Sigmoid colon (tissue), 4 donors: ENCODE results near the gene PRICKLE1.

Source experiments
- CTCF ChIP-seq, 4 experiments: fragments of 450-650 bp in 3 of 4; fragments of 200-600 bp in 1 of 4; IDR thresholded peaks; one replicate each; pipeline ENCODE4 v1.5.1; 2016 to 2019; ENCODE audit warnings: antibody characterized with exemption in 4 of 4, mild to moderate bottlenecking in 3 of 4, moderate library complexity in 2 of 4
- POLR2A ChIP-seq, 2 donors: fragments of 450-650 bp; IDR thresholded peaks; one replicate each; pipeline ENCODE4 v1.6.1; 2016; ENCODE audit warnings: antibody characterized with exemption in 2 of 2, mild to moderate bottlenecking in 2 of 2, moderate library complexity in 2 of 2
- POLR2AphosphoS5 ChIP-seq, 4 donors: sonication (generic); formaldehyde crosslinking; IDR thresholded peaks; one replicate each; pipeline ENCODE4 v1.6.1; 2017; ENCODE audit warnings: antibody characterized with exemption in 4 of 4

- TF ChIP-seq CTCF (IDR thresholded peaks at IDR 0.05) = no peak
- TF ChIP-seq POLR2A (IDR thresholded peaks at IDR 0.05) = no peak
- no peak for TF ChIP-seq POLR2AphosphoS5 (IDR thresholded peaks at IDR 0.05)
These were observed 85.5 kb downstream of the PRICKLE1 start for GRCh38 chr12:42504049-42504448.
